Endodermal cell (in vitro differentiated cells): ENCODE measurements around the gene SNRNP27. TPM values are rescaled to one million over a fixed set of nuclear protein-coding genes. Genes with fewer than 3 reads are reported as not detected.
A peak's percentile ranks its signal among the peaks of the same experiment; 100 is the strongest.

Experiments
- DNase-seq: peaks from one replicate; pipeline ENCODE4 v3.0.0-alpha.2; 2017
- H3K27ac ChIP-seq: 2 replicates; pipeline ENCODE4 v1.5.1; 2013; ENCODE audit warnings: mild to moderate bottlenecking, low read depth, low read length, moderate library complexity
- H3K27me3 ChIP-seq: 2 replicates; pipeline ENCODE4 v1.6.1; 2013; ENCODE audit warnings: mild to moderate bottlenecking, low read length, moderate library complexity; ENCODE audit not compliant: insufficient read depth, control insufficient read depth, poor library complexity, severe bottlenecking
- H3K36me3 ChIP-seq: 2 replicates; pipeline ENCODE4 v1.7.0; 2013; ENCODE audit warnings: mild to moderate bottlenecking, low read length, moderate library complexity; ENCODE audit not compliant: control insufficient read depth, insufficient read depth
- H3K4me1 ChIP-seq: one replicate; pipeline ENCODE4 v1.7.0; 2013; ENCODE audit warnings: low read length; ENCODE audit not compliant: control insufficient read depth, insufficient read depth
- H3K4me3 ChIP-seq: 2 replicates; pipeline ENCODE4 v1.5.1; 2013; ENCODE audit warnings: mild to moderate bottlenecking, low read length, moderate library complexity
- H3K9ac ChIP-seq: 2 replicates; pipeline ENCODE4 v1.6.1; 2013; ENCODE audit warnings: mild to moderate bottlenecking, low read length, moderate library complexity; ENCODE audit not compliant: poor library complexity, severe bottlenecking; ENCODE audit errors: extremely low read depth
- H3K9me3 ChIP-seq: 2 replicates; pipeline ENCODE4 v1.6.1; 2013; ENCODE audit warnings: mild to moderate bottlenecking, low read length, moderate library complexity; ENCODE audit not compliant: control insufficient read depth
- H3K27ac Mint-ChIP-seq: 2 replicates; pipeline ENCODE4 v1.8.0; 2020; ENCODE audit warnings: mixed read lengths
- H3K27me3 Mint-ChIP-seq: 2 replicates; pipeline ENCODE4 v1.8.0; 2021; ENCODE audit warnings: mild to moderate bottlenecking, mixed read lengths; ENCODE audit not compliant: insufficient read depth
- H3K36me3 Mint-ChIP-seq: 2 replicates; pipeline ENCODE4 v1.8.0; 2020; ENCODE audit warnings: low read depth, mixed read lengths
- H3K4me1 Mint-ChIP-seq: 2 replicates; pipeline ENCODE4 v1.8.0; 2020; ENCODE audit warnings: mixed read lengths
- H3K4me3 Mint-ChIP-seq: 2 replicates; pipeline ENCODE4 v1.8.0; 2020; ENCODE audit warnings: mild to moderate bottlenecking, moderate library complexity, mixed read lengths
- H3K9me3 Mint-ChIP-seq: 2 replicates; pipeline ENCODE4 v1.8.0; 2020; ENCODE audit warnings: mild to moderate bottlenecking, mixed read lengths
- CTCF ChIP-seq: fragments of 200-600 bp; sonication (generic); conservative IDR thresholded peaks from 2 replicates; pipeline ENCODE4 v1.5.0; 2021; ENCODE audit warnings: antibody characterized with exemption, mild to moderate bottlenecking
- WGBS, 2 experiments: methylation state at CpG; one replicate each; pipeline versions ENCODE4 v1.1.5 to v1.1.7; 2013; ENCODE audit warnings: missing lambda C conversion rate in 2 of 2, mixed read lengths in 1 of 2; ENCODE audit not compliant: insufficient coverage in 1 of 2, insufficient read length in 1 of 2; 5-methylcytosine and 5-hydroxymethylcytosine counted together
- total RNA-seq, 2 donors: library from RNA; stranded (reverse); fragmentation: NEBNext Ultra II Directional in 1 of 2; extraction: Animal tissue kit (Norgen Biotek cat#: 25700) in 1 of 2; gene quantifications; 2 replicates in 1 of 2; 3 replicates in 1 of 2; pipeline ENCODE4 v1.2.1, GENCODE V29; 2021

The SNRNP27 gene
- total RNA-seq, 2 donors from 2014 or later, result 56.2 to 64.9 TPM

GRCh38 chr2:69926849-69927515 lies 33.2 kb downstream of the SNRNP27 start:
- no peak for TF ChIP-seq CTCF
- WGBS, 2 experiments, result 0 to 67% methylated on average over 1 to 3 of the region's 3 CpGs
- no peak overlapping the region for H3K27ac Mint-ChIP-seq

GRCh38 chr2:69931832-69932595 lies 38.3 kb downstream of the SNRNP27 start:
- H3K4me3 ChIP-seq, result no peak overlapping the region
- no peak overlapping the region for H3K27ac ChIP-seq
- Mint-ChIP-seq H3K36me3 (peaks cover 11% of the 10 kb centered on the region), H3K9me3 (no peaks in the 10 kb centered on the region), H3K4me1 (peaks cover 24% of the 10 kb centered on the region), H3K27me3 (no peaks in the 10 kb centered on the region), H3K27ac (peak overlapping the region; percentile 15), H3K4me3 (no peak overlapping the region)
- TF ChIP-seq CTCF, result no peak
- no peaks in the 10 kb centered on the region for H3K9me3 ChIP-seq
- no peaks in the 10 kb centered on the region for H3K4me1 ChIP-seq
- no peak overlapping the region for H3K9ac ChIP-seq
- 88 to 90% methylated on average over 4 to 7 of the region's 7 CpGs for WGBS, 2 experiments
- peaks cover 5% of the 10 kb centered on the region for H3K36me3 ChIP-seq
- H3K27me3 ChIP-seq, result no peaks in the 10 kb centered on the region
- DNase-seq, result no peak

More at GRCh38 chr2:69926849-69927515, 33.2 kb downstream of the SNRNP27 start:
- Mint-ChIP-seq H3K27me3 (no peaks in the 10 kb centered on the region), H3K4me1 (peaks cover 18% of the 10 kb centered on the region), H3K36me3 (peaks cover 5% of the 10 kb centered on the region), H3K4me3 (no peak overlapping the region), H3K9me3 (no peaks in the 10 kb centered on the region)
- peaks cover 6% of the 10 kb centered on the region for H3K36me3 ChIP-seq
- no peaks in the 10 kb centered on the region for H3K9me3 ChIP-seq
- no peak overlapping the region for H3K27ac ChIP-seq
- no peak overlapping the region for H3K4me3 ChIP-seq
- no peak for DNase-seq
- H3K27me3 ChIP-seq, result no peaks in the 10 kb centered on the region
- no peaks in the 10 kb centered on the region for H3K4me1 ChIP-seq
- H3K9ac ChIP-seq, result no peak overlapping the region

DNA sequence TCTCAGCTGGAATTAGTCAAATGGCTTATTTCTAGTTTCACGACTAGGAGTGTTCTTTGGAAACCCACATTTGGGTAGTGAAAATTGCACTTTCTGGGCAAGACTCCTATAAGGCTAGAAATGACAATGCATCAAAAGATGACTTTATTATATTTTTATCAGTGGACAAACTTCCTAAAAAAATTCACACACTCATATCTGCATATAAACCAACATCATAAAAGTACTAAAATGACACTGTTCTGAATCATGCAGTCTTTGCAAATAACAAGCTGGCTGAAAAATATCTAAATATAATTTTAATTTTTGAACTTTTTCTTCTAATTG lies 38.8 kb downstream of the SNRNP27 start:
- WGBS, 2 experiments, result 85 to 100% methylated on average over 1 of the region's 1 CpG
- Mint-ChIP-seq H3K4me3 (no peak overlapping the region), H3K27ac (no peak overlapping the region), H3K27me3 (no peaks in the 10 kb centered on the region), H3K4me1 (peaks cover 24% of the 10 kb centered on the region), H3K36me3 (peaks cover 15% of the 10 kb centered on the region), H3K9me3 (no peaks in the 10 kb centered on the region)
- H3K36me3 ChIP-seq, result peaks cover 5% of the 10 kb centered on the region
- no peaks in the 10 kb centered on the region for H3K27me3 ChIP-seq
- no peak overlapping the region for H3K4me3 ChIP-seq
- no peaks in the 10 kb centered on the region for H3K4me1 ChIP-seq
- no peaks in the 10 kb centered on the region for H3K9me3 ChIP-seq
- DNase-seq, result no peak
- H3K27ac ChIP-seq, result no peak overlapping the region
- TF ChIP-seq CTCF, result no peak
- no peak overlapping the region for H3K9ac ChIP-seq
